Osteocyte (in vitro differentiated cells): ENCODE measurements around the gene KCNE3. TPM values are rescaled to one million over a fixed set of nuclear protein-coding genes. Genes with fewer than 3 reads are reported as not detected.

Source experiments
- DNase-seq: peaks from one replicate; pipeline ENCODE4 v3.0.0; 2021; ENCODE audit warnings: mixed read lengths; ENCODE audit not compliant: unreplicated experiment; ENCODE audit errors: extremely low spot score
- H3K27ac Mint-ChIP-seq: one replicate; pipeline ENCODE4 v1.8.0; 2021; ENCODE audit warnings: mild to moderate bottlenecking, mixed read lengths; ENCODE audit not compliant: unreplicated experiment
- H3K27me3 Mint-ChIP-seq: one replicate; pipeline ENCODE4 v1.8.0; 2021; ENCODE audit warnings: mixed read lengths; ENCODE audit not compliant: unreplicated experiment
- H3K36me3 Mint-ChIP-seq: one replicate; pipeline ENCODE4 v1.8.0; 2021; ENCODE audit warnings: mixed read lengths; ENCODE audit not compliant: unreplicated experiment
- H3K4me1 Mint-ChIP-seq: one replicate; pipeline ENCODE4 v1.8.0; 2021; ENCODE audit warnings: mixed read lengths; ENCODE audit not compliant: unreplicated experiment
- H3K4me3 Mint-ChIP-seq: one replicate; pipeline ENCODE4 v1.8.0; 2021; ENCODE audit warnings: mild to moderate bottlenecking, moderate library complexity, mixed read lengths; ENCODE audit not compliant: unreplicated experiment
- H3K9me3 Mint-ChIP-seq: one replicate; pipeline ENCODE4 v1.8.0; 2021; ENCODE audit warnings: mixed read lengths; ENCODE audit not compliant: unreplicated experiment
- total RNA-seq: library from RNA; stranded (reverse); gene quantifications from 2 replicates; pipeline ENCODE4 v1.2.1, GENCODE V29; 2021
- TF ChIP-seq, protein P1 (sequence below): fragments of 200-600 bp; sonication (generic); IDR thresholded peaks from 2 replicates; pipeline ENCODE4 v1.5.0; 2021; ENCODE audit warnings: antibody characterized with exemption, mild to moderate bottlenecking, moderate library complexity

Gene KCNE3
- total RNA-seq, 1 donor from 2014 or later: not detected

DNA sequence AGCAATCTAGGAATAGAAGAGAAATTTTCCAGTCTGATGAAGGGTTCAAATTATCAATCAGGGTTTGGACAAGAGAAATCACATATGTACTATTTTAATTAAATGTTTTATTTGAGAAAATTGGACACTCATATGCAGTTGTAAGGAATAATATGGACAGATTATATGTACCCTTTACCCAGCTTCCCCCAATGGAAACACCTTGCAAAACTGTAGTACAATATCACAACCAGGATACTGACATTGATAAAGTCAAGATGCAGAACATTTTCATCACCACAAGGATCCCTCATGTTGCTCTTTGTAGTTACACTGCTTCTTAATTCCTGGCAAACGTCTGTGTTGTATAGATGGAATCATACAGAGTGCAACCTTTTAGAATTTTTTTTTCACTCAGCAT lies 27.6 kb upstream of the KCNE3 start:
- H3K27me3 Mint-ChIP-seq: no peaks in the 10 kb centered on the region
- H3K4me1 Mint-ChIP-seq: peaks cover 13% of the 10 kb centered on the region
- H3K36me3 Mint-ChIP-seq: peaks cover 15% of the 10 kb centered on the region
- DNase-seq: no peak
- H3K27ac Mint-ChIP-seq: no peak overlapping the region
- peaks cover 20% of the 10 kb centered on the region for H3K9me3 Mint-ChIP-seq
- TF ChIP-seq, protein P1, sequence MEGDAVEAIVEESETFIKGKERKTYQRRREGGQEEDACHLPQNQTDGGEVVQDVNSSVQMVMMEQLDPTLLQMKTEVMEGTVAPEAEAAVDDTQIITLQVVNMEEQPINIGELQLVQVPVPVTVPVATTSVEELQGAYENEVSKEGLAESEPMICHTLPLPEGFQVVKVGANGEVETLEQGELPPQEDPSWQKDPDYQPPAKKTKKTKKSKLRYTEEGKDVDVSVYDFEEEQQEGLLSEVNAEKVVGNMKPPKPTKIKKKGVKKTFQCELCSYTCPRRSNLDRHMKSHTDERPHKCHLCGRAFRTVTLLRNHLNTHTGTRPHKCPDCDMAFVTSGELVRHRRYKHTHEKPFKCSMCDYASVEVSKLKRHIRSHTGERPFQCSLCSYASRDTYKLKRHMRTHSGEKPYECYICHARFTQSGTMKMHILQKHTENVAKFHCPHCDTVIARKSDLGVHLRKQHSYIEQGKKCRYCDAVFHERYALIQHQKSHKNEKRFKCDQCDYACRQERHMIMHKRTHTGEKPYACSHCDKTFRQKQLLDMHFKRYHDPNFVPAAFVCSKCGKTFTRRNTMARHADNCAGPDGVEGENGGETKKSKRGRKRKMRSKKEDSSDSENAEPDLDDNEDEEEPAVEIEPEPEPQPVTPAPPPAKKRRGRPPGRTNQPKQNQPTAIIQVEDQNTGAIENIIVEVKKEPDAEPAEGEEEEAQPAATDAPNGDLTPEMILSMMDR: no peak
- no peak overlapping the region for H3K4me3 Mint-ChIP-seq

DNA sequence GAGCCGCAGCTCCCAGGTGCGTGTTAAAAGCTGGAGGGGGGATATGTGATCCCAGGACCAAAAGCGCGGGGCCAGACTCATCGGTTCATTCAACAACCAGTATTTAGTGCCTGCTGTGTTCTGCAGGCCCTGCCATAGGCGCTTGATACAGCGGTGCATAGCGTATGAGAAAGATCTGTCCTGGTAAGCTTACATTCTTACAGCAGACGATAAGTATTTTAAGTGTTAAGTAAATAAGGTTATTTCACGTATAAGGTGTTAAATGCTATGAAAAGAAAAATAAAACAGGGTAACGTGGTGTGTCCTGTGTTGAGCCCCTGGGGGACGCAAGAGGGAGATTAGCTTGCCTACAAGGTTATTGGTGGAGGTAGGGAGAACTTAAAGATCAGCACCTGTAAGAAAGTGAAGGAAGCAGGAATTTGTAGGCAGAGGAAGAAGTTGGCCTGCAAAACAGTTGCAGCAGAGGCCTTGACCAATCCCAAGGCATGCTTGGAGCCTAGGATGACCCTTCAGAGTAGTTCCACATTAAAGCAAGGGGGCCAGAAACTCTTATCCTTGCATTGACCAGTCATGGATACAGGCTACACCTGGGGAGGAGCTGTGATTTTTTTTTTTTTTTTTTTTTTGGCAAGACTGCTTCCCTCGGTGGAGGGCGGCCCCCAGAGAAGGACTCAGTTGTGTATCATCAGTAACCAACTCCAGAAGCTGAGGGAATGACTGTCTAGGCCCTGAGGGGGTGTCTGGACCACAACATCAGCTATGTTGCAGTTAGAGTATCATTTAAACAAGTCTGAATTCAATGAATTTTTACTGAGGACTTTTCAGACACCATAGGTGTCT lies 26.7 kb upstream of the KCNE3 start:
- peaks cover 13% of the 10 kb centered on the region for H3K4me1 Mint-ChIP-seq
- H3K4me3 Mint-ChIP-seq: peak overlapping the region; percentile 74
- TF ChIP-seq, protein P1: no peak
- peaks cover 20% of the 10 kb centered on the region for H3K9me3 Mint-ChIP-seq
- peaks cover 15% of the 10 kb centered on the region for H3K36me3 Mint-ChIP-seq
- H3K27me3 Mint-ChIP-seq: no peaks in the 10 kb centered on the region
- no peak for DNase-seq
- H3K27ac Mint-ChIP-seq: peak overlapping the region; percentile 52

DNA sequence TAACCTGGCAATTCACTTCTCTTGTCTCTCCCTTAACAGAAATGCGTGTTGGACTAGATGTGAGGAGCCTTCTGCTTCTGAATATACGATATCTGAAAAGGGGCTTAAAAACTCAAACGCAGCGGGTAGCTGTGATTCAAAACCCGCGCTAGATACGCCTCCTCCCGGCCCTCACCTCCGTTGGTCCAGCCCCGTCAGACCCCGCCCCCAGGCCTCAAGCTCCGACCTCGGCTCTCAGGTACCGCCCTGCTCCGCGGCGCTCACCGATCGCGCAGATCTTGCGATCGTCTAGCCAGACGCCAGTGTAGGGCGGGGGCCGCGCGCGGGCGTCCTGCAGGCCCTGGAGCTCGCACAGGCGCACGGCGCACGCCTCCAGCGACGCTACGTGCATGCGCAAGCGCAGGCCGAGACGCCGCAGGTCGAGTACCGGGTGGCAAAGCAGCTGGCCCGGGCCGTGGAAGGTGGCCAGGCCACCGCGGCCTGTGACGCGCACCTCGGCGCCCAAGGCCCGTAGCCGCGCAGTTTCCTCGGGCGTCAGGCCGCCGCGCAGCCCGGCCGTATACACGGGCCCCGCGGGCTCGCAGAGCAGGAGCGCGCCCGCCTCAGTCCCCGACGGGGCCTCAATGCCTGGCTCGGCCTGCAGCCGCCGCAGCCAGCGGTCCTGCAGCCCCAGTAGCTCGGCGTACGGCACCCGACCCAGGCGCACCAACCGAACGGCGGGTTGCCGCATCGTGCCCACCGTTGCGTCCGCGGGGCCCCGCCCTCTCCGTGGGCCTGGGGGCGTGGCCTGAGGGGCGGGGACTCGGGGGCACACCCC lies 25.8 kb upstream of the KCNE3 start, which contains the start of gene LIPT2:
LIPT2 (minus strand) TSS at position 751 of the 817 bp plus-strand sequence; CDS start at position 730, 21 bp downstream.
- Mint-ChIP-seq H3K36me3 (peaks cover 15% of the 10 kb centered on the region), H3K27ac (peak within 1 kb of the TSS; percentile 83), H3K4me1 (peaks cover 13% of the 10 kb centered on the region), H3K9me3 (peaks cover 20% of the 10 kb centered on the region), H3K4me3 (peak within 1 kb of the TSS; percentile 76), H3K27me3 (no peaks in the 10 kb centered on the region)
- TF ChIP-seq, protein P1: no peak
- DNase-seq: peak; percentile 97

DNA sequence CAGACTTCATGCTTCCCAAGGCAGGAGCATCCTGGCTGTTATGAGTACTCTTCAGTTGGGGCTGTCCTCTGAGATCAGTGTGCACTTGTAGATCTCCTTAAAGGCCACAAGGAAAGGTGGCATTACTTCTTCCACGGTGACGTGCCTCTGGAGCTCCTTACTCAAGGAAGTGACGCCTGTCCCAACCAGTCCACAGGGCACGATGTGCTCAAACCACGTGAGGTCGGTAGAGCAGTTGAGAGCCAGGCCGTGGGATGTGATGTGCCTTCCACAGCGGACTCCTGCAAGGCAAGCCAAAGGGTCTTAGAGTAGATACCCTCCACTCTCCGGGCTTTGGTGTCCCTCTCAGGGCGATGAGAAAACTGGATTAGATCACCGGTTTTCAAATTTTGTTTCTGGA lies 24.7 kb upstream of the KCNE3 start:
- Mint-ChIP-seq H3K36me3 (peaks cover 9% of the 10 kb centered on the region), H3K4me1 (peaks cover 13% of the 10 kb centered on the region), H3K4me3 (peak overlapping the region; percentile 76), H3K9me3 (peaks cover 13% of the 10 kb centered on the region), H3K27ac (peak overlapping the region; percentile 35), H3K27me3 (no peaks in the 10 kb centered on the region)
- TF ChIP-seq, protein P1: no peak
- peak; percentile 63 for DNase-seq

DNA sequence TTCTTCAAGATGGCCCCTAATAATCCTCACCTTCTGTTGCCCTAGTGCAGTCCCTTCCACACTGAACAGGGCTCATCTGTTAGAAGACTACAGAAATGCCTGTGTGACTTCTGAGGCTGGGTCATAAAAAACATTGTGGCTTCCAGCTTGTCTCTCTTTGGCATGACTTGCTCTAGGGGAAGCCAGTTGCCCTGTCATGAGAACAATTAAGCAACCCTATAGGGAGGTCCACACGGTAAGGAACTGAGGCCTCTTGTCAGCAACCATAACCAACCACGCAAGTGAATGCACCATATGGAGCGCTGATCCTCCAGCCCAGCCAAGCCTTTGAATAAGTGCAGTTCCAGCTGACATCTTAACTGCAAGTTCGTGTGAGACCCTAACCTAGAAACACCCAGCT lies 23.6 kb upstream of the KCNE3 start:
- TF ChIP-seq, protein P1: no peak
- Mint-ChIP-seq H3K4me1 (peaks cover 13% of the 10 kb centered on the region), H3K27ac (no peak overlapping the region), H3K36me3 (peaks cover 2% of the 10 kb centered on the region), H3K27me3 (no peaks in the 10 kb centered on the region), H3K4me3 (no peak overlapping the region), H3K9me3 (peaks cover 5% of the 10 kb centered on the region)
- DNase-seq: no peak
